Nephron (organoid): ENCODE data around the gene PPP1R16B.

ENCODE experiments used
- H3K27ac Mint-ChIP-seq, 3 experiments: 2 replicates each; pipeline ENCODE4 v1.8.0; 2020; ENCODE audit warnings: mixed read lengths in 3 of 3, mild to moderate bottlenecking in 2 of 3, moderate library complexity in 1 of 3
- H3K27me3 Mint-ChIP-seq: 2 replicates; pipeline ENCODE4 v1.8.0; 2021; ENCODE audit warnings: low read depth, mild to moderate bottlenecking, moderate library complexity, mixed read lengths
- H3K36me3 Mint-ChIP-seq: 2 replicates; pipeline ENCODE4 v1.8.0; 2020; ENCODE audit warnings: low read depth, mixed read lengths
- H3K4me1 Mint-ChIP-seq: 2 replicates; pipeline ENCODE4 v1.8.0; 2020; ENCODE audit warnings: mixed read lengths
- H3K4me3 Mint-ChIP-seq, 3 experiments: 2 replicates each; pipeline ENCODE4 v1.8.0; 2020; ENCODE audit warnings: mild to moderate bottlenecking in 3 of 3, mixed read lengths in 3 of 3, moderate library complexity in 2 of 3
- H3K9me3 Mint-ChIP-seq: 2 replicates; pipeline ENCODE4 v1.8.0; 2020; ENCODE audit warnings: mixed read lengths
- TF ChIP-seq, protein P1 (sequence below), 3 experiments: fragments of 200-600 bp; sonication (generic); IDR thresholded peaks; one replicate each; pipeline ENCODE4 v1.5.0; 2021; ENCODE audit warnings: antibody characterized with exemption in 3 of 3; ENCODE audit not compliant: unreplicated experiment in 3 of 3

The PPP1R16B gene

DNA sequence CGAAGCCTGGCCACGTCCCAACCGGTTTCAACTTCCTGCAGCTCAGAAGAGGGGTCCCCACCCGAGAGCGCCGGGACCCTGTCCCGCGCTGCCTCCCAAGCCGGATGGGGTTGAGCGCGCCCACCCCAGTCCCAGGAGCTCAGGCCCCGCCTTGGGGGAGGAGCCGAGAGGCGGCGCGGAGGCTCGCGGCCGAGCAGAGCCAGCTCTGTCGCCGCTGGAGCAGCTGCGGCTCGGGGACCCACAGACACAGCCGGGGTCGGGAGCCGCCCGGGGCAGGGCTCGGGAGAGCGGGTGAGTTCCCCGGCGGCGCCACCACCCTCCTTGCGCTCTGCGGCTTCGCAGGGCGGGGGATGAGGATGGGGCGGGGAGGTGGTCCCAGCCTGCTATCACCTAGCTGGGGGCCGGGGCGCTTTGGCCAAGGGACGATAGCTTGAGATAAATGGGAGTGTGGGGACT lies at the start of gene PPP1R16B:
Gene PPP1R16B (plus strand): TSS at position 196 of the 456 bp plus-strand sequence. CDS start 30,229 bp downstream, outside the sequence.
- Mint-ChIP-seq H3K27ac (no peak within 1 kb of the TSS), H3K27me3 (peaks cover 64% of the 10 kb centered on the region), H3K4me1 (peaks cover 6% of the 10 kb centered on the region), H3K36me3 (no peaks in the 10 kb centered on the region), H3K4me3 (peak within 1 kb of the TSS; percentile 75 to 80 (median 78)), H3K9me3 (no peaks in the 10 kb centered on the region)
- TF ChIP-seq, protein P1, sequence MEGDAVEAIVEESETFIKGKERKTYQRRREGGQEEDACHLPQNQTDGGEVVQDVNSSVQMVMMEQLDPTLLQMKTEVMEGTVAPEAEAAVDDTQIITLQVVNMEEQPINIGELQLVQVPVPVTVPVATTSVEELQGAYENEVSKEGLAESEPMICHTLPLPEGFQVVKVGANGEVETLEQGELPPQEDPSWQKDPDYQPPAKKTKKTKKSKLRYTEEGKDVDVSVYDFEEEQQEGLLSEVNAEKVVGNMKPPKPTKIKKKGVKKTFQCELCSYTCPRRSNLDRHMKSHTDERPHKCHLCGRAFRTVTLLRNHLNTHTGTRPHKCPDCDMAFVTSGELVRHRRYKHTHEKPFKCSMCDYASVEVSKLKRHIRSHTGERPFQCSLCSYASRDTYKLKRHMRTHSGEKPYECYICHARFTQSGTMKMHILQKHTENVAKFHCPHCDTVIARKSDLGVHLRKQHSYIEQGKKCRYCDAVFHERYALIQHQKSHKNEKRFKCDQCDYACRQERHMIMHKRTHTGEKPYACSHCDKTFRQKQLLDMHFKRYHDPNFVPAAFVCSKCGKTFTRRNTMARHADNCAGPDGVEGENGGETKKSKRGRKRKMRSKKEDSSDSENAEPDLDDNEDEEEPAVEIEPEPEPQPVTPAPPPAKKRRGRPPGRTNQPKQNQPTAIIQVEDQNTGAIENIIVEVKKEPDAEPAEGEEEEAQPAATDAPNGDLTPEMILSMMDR (IDR thresholded peaks at IDR 0.05; ENCODE audit: unreplicated experiment in 3 of 3): no peak

DNA sequence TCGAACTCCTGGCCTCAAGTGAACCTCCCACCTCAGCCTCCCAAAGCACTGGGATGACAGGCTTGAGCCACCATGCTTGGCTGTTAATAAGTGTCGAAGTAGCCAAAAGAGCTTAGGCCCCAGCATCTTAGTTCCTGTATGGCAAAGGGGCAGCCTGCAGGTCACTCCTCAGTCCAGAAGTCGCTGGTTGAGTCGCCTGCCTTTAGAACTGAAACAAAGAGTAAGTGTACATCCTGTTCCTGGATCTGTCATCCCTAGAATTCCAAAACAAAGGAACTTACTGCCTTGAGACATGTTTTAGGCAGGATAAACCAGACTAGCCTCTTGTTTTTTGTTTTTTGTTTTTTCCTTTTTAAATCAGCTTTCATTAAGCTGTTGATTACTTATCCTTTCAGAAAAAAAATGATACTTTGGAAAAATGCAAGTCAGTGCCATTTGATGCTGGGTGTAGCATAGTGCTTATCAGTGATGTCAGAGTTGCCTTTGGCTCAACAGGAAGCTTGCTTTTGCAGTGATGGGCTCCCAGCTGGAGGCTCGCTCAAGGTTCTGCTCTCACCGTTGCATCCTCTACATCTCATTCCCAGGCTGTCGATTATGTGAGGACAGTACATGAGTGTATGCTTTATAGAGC lies 48.2 kb upstream of the PPP1R16B start:
- H3K27me3 Mint-ChIP-seq: no peaks in the 10 kb centered on the region

DNA sequence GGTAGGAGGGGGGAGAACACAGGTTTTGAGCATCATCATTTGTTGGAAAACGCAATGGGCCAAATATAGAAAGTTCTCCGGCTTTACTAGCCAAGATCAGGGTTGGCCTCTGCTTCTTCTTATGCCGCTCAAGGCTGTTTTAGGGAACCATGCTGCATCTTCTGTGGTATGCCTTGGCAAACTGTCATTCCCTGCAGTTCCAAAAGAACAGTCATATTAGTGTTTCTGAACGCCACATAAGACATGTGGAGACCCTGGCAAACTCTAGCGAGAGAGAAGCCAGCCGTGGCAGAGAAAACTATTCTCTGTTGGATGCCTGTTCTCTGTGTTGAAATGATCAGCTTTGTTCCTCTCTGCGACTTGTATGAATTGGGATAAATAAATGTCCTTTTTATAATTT lies 46.4 kb upstream of the PPP1R16B start:
- H3K27ac Mint-ChIP-seq: no peak overlapping the region
- no peaks in the 10 kb centered on the region for H3K27me3 Mint-ChIP-seq
- H3K4me3 Mint-ChIP-seq: no peak overlapping the region
- H3K9me3 Mint-ChIP-seq: no peaks in the 10 kb centered on the region
- H3K4me1 Mint-ChIP-seq: peaks cover 8% of the 10 kb centered on the region
- TF ChIP-seq, protein P1 (IDR thresholded peaks at IDR 0.05; ENCODE audit: unreplicated experiment in 3 of 3): no peak
- peaks cover 70% of the 10 kb centered on the region for H3K36me3 Mint-ChIP-seq

More for the DNA sequence above, 48.2 kb upstream of the PPP1R16B start:
- TF ChIP-seq, protein P1 (IDR thresholded peaks at IDR 0.05; ENCODE audit: unreplicated experiment in 3 of 3): no peak
- Mint-ChIP-seq H3K4me1 (peaks cover 8% of the 10 kb centered on the region), H3K27ac (no peak overlapping the region), H3K36me3 (peaks cover 69% of the 10 kb centered on the region), H3K9me3 (no peaks in the 10 kb centered on the region), H3K4me3 (no peak overlapping the region)

DNA sequence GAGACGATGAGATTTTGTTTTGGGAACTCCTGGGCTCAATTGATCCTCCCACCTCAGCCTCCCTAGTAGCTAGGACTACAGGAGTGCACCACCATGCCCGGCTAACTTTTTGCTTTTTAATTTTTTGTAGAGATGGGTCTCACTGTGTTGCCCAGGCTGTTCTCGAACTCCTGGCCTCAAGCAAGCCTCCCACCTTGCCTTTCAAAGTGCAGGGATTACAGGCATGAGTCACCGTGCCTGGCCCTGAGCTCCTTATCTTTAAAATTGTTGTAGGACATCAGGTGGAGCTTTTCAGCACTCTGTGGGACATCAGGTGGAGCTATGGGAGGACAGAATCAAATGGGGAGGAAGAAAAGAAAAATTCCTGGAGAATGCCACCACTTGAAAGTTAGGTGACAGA lies 44.5 kb upstream of the PPP1R16B start:
- no peak overlapping the region for H3K27ac Mint-ChIP-seq
- no peaks in the 10 kb centered on the region for H3K27me3 Mint-ChIP-seq
- H3K4me1 Mint-ChIP-seq: no peaks in the 10 kb centered on the region
- H3K9me3 Mint-ChIP-seq: no peaks in the 10 kb centered on the region
- TF ChIP-seq, protein P1 (IDR thresholded peaks at IDR 0.05; ENCODE audit: unreplicated experiment in 3 of 3): no peak
- peaks cover 67% of the 10 kb centered on the region for H3K36me3 Mint-ChIP-seq
- no peak overlapping the region for H3K4me3 Mint-ChIP-seq

DNA sequence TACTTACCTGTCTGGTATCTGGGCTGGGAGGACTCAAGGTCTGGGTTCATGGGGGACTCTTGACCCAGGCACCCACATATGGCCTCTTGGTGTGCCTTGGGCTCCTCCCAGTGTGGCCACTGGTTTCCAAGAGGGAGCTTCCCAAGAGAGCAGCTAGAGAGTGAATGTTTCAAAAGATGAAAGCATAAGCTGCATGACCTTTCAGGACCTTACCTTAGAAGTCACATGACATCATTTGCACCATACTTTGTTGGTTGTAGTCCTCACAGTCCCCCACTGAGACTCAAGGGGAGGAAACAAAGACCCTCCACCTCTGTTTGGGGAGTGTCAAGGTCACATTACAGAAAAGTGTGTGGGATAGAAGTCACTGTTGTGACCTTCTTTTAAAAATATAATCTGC lies 43.3 kb upstream of the PPP1R16B start:
- H3K9me3 Mint-ChIP-seq: no peaks in the 10 kb centered on the region
- H3K4me3 Mint-ChIP-seq: no peak overlapping the region
- TF ChIP-seq, protein P1 (IDR thresholded peaks at IDR 0.05; ENCODE audit: unreplicated experiment in 3 of 3): no peak
- no peaks in the 10 kb centered on the region for H3K27me3 Mint-ChIP-seq
- no peaks in the 10 kb centered on the region for H3K4me1 Mint-ChIP-seq
- H3K27ac Mint-ChIP-seq: no peak overlapping the region
- peaks cover 70% of the 10 kb centered on the region for H3K36me3 Mint-ChIP-seq

DNA sequence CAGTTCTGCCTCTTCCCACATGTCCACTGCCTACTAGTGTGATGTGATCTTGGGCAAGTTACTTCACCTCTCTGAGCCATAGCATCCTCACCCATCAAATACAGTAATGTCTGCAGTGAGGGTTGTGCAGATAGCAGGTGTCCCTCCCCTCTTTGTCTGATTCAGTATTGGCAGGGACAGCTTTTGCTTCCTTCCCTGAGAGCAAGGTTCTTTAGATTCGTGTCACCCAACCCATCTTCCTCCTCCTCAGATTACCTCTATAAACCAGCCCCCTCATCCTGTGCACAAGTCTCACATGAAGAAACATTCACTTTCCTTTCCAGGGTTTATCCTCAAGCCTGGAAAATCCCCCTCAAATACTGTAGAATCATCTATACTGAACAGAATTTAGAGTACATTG lies 41.9 kb upstream of the PPP1R16B start:
- no peaks in the 10 kb centered on the region for H3K9me3 Mint-ChIP-seq
- H3K27ac Mint-ChIP-seq: no peak overlapping the region
- no peaks in the 10 kb centered on the region for H3K4me1 Mint-ChIP-seq
- peaks cover 79% of the 10 kb centered on the region for H3K36me3 Mint-ChIP-seq
- TF ChIP-seq, protein P1 (IDR thresholded peaks at IDR 0.05; ENCODE audit: unreplicated experiment in 3 of 3): no peak
- no peak overlapping the region for H3K4me3 Mint-ChIP-seq
- no peaks in the 10 kb centered on the region for H3K27me3 Mint-ChIP-seq
